ENCODE measurements around the gene CASKIN2. TPM values are rescaled to one million over a fixed set of nuclear protein-coding genes. Genes with fewer than 3 reads are reported as not detected.

Gene CASKIN2
- polyA plus RNA-seq, 2 of the 4 experiments (the other 2 are of a cell fraction) = 3.6 to 11.2 TPM

DNA sequence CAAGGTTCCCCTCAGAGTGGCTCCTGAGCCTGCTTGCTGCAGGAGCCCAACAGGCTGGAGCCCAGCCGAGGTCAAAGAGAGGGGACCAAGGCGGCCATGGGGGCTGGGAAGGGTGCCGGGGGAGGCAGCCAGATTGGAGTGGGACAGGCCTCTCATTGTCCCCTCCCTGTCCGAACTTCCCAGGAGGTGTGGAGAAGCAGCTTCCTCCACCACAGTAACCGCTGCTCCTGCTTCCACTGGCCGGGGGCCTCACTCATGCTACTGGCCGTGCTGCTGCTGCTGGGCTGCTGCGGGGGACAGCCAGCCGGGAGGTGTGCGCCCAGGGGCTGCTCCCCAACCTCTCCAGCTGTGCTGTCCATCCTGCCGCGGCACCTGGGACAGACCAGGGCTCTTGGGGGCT is 29.6 kb downstream of the CASKIN2 start (continued):
- TF ChIP-seq, protein P1, sequence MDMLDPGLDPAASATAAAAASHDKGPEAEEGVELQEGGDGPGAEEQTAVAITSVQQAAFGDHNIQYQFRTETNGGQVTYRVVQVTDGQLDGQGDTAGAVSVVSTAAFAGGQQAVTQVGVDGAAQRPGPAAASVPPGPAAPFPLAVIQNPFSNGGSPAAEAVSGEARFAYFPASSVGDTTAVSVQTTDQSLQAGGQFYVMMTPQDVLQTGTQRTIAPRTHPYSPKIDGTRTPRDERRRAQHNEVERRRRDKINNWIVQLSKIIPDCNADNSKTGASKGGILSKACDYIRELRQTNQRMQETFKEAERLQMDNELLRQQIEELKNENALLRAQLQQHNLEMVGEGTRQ (IDR thresholded peaks at IDR 0.05) = no peak
- TF ChIP-seq EHMT2 (IDR thresholded peaks at IDR 0.05; ENCODE audit: low read depth) (no peak), CEBPB (IDR thresholded peaks at IDR 0.05) (no peak), CBX2 (IDR thresholded peaks at IDR 0.05; ENCODE audit: borderline replicate concordance, low read depth) (no peak)

DNA sequence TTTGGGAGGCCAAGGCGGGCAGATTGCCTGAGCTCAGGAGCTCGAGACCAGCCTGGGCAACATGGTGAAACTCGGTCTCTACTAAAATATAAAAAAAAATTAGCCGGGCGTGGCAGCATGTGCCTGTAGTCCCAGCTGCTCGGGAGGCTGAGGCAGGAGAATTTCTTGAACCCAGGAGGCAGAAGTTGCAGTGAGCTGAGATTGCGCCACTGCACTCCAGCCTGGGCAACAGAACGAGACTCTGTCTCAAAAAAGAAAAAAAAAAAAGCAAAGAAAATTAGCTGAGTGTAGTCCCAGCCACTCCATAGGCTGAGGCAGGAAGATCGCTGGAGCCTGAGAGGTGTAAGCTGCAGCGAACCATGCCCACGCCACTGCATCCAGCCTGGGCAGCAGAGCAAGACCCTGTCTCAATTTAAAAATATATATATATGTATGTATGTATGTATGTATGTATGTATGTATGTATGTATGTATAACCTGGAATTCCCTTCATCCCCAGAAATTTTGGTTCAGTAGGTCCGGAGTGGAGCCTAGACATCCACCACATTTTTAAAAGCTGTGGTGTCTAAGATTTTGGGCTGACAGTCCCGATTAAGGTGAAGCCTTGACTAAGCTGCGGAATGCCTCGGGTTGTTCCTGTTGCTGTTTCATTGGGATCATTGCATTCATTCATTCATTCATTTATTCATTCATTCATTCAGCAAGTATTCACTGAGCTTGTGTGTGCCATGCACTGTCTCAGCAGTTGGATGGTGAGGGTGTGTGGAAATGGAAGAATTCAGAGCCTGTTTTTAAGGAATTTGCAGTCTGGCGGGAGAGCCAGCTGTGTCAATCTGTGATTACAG is 33.0 kb downstream of the CASKIN2 start:
- CTCF ChIA-PET = interaction anchor here (1.3 to 6.1 kb wide), 8 partner anchors 8 to 151 kb away, joined by 3 to 26 read pairs (median 6); partner anchors contain the start of gene SMIM5
- FAIRE-seq (no peak), ATAC-seq (no peak), DNase-seq (ENCODE audit: low read depth in 1 of 2, low spot score in 1 of 2) (no peak)
- no peaks in the 10 kb centered on the region for H3K9me3 ChIP-seq
- 87% methylated on average over 16 of the region's 16 CpGs for WGBS (ENCODE audit: missing lambda C conversion rate)
- H3K27ac ChIP-seq = no peak overlapping the region
- no peak overlapping the region for H3K4me2 ChIP-seq
- no peaks in the 10 kb centered on the region for H3K4me1 ChIP-seq
- no peak overlapping the region for H3K4me3 ChIP-seq
- POLR2A ChIA-PET = interaction anchor here (0.6 kb wide), 1 partner anchor 13 kb away, joined by 3 read pairs; no protein-coding TSS in a partner anchor
- TF ChIP-seq HOXB13 (CRISPR knock-in tag; IDR thresholded peaks at IDR 0.05; ENCODE audit: low read depth) (no peak), CHD4 (IDR thresholded peaks at IDR 0.05; ENCODE audit: borderline replicate concordance) (no peak), SMC3 (IDR thresholded peaks at IDR 0.05) (no peak)
- TF ChIP-seq, protein P2, sequence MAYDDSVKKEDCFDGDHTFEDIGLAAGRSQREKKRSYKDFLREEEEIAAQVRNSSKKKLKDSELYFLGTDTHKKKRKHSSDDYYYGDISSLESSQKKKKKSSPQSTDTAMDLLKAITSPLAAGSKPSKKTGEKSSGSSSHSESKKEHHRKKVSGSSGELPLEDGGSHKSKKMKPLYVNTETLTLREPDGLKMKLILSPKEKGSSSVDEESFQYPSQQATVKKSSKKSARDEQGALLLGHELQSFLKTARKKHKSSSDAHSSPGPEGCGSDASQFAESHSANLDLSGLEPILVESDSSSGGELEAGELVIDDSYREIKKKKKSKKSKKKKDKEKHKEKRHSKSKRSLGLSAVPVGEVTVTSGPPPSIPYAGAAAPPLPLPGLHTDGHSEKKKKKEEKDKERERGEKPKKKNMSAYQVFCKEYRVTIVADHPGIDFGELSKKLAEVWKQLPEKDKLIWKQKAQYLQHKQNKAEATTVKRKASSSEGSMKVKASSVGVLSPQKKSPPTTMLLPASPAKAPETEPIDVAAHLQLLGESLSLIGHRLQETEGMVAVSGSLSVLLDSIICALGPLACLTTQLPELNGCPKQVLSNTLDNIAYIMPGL (CRISPR knock-in tag; IDR thresholded peaks at IDR 0.05; ENCODE audit: borderline replicate concordance) = no peak

DNA sequence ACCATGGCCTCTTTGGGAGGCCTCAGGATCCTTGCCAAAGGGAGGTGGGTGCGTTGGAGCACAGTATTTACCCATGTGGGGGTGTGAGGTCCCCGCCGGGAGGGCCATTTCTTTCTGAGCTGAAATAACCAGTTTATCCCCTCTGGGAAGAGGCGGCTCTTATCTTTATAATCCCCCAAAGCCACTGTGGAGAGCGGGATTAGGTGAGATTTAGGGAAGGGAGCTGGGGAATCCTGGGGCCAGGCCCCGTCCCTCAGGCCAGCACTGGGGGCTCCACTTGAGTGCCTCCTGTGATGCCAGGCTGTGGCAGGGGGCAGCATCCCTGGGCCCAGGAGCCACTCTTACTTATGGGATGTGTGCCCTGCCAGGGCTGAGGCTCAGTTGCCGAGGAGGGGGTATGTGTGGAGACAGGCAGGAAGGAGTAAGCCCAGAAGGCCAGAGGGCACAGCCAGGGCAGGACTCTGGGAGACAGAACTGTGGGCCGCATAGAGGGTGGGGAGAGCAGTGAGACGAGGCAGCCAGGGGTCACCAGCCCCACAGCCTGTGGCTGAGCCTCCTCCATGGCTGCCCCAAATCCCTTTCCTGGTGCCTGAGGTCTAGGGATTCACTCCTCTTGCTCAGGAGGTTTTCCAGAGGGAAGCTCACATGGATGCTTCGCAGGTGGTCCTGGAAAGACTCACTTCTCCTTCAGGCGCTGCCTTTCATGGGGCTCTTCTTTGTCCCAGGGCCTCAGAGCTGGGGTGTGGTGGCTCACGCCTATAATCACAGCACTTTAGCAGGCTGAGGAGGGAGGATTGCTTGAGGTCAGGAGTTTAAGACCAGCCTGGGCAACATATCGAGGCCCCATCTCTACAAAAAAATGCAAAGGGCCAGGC is 33.9 kb downstream of the CASKIN2 start:
- Histone ChIP-seq H3K4me3 (no peak overlapping the region), H3K4me2 (no peak overlapping the region), H3K27ac (peak overlapping the region in 1 of 2 experiments; percentile 9; a peak in 1 of 6 replicates), H3K9me3 (no peaks in the 10 kb centered on the region), H3K4me1 (no peaks in the 10 kb centered on the region)
- 93% methylated on average over 13 of the region's 13 CpGs for WGBS (ENCODE audit: missing lambda C conversion rate)
- DNase-seq (ENCODE audit: low read depth in 1 of 2, low spot score in 1 of 2) (no peak), ATAC-seq (peak in 1 of 2 experiments; percentile 24; a peak in 3 of 6 replicates), FAIRE-seq (no peak)
- ChIA-PET CTCF (interaction anchor here (0.8 to 6.1 kb wide), 10 partner anchors 9 to 152 kb away, joined by 3 to 26 read pairs (median 5); partner anchors contain the start of genes SMIM5 and TSEN54), POLR2A (no interaction called here)
- TF ChIP-seq BHLHE40 (IDR thresholded peaks at IDR 0.05; ENCODE audit: low read depth, low read length) (no peak), TP53 (CRISPR knock-in tag; IDR thresholded peaks at IDR 0.05) (no peak), HOXB13 (CRISPR knock-in tag; IDR thresholded peaks at IDR 0.05; ENCODE audit: low read depth) (no peak), NFE2L2 (conservative IDR thresholded peaks at IDR 0.05; ENCODE audit: low read length) (no peak), RARB (CRISPR knock-in tag; IDR thresholded peaks at IDR 0.05) (no peak), ZFP36 (IDR thresholded peaks at IDR 0.05; ENCODE audit: borderline replicate concordance, partially characterized antibody) (no peak), RFX5 (IDR thresholded peaks at IDR 0.05) (no peak), ZNF302 (CRISPR knock-in tag; IDR thresholded peaks at IDR 0.05) (no peak), SMC3 (IDR thresholded peaks at IDR 0.05) (no peak), KDM5A (IDR thresholded peaks at IDR 0.05) (no peak), MYC (IDR thresholded peaks at IDR 0.05; ENCODE audit: borderline replicate concordance, low read length) (no peak), ZC3H11A (IDR thresholded peaks at IDR 0.05) (no peak)
- TF ChIP-seq, protein P3, sequence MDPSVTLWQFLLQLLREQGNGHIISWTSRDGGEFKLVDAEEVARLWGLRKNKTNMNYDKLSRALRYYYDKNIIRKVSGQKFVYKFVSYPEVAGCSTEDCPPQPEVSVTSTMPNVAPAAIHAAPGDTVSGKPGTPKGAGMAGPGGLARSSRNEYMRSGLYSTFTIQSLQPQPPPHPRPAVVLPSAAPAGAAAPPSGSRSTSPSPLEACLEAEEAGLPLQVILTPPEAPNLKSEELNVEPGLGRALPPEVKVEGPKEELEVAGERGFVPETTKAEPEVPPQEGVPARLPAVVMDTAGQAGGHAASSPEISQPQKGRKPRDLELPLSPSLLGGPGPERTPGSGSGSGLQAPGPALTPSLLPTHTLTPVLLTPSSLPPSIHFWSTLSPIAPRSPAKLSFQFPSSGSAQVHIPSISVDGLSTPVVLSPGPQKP (IDR thresholded peaks at IDR 0.05; ENCODE audit: low read depth, low read length) = no peak

Data from A549 (cell line).